Measurements from ENCODE around the gene NFIA.

DNA sequence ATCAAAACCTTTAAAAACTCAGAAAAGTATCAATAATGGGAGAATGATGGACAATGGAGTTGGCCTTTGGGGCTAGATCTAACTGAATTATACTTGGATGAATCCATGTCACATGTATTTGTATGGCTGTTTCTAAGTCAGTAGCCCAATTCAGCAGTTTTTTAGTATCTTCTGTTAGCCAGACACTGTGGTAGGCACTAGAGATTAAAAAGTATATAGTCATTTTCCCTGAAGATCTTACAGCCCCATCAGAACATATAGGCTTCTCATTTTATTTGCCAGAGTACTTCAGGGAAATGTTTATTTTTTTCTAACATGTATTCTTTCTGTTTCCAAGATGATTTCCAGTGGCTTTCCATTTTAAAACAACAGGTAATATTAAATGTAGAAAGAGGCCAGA is 273.7 kb downstream of the NFIA start:
- TF ChIP-seq, protein P1, sequence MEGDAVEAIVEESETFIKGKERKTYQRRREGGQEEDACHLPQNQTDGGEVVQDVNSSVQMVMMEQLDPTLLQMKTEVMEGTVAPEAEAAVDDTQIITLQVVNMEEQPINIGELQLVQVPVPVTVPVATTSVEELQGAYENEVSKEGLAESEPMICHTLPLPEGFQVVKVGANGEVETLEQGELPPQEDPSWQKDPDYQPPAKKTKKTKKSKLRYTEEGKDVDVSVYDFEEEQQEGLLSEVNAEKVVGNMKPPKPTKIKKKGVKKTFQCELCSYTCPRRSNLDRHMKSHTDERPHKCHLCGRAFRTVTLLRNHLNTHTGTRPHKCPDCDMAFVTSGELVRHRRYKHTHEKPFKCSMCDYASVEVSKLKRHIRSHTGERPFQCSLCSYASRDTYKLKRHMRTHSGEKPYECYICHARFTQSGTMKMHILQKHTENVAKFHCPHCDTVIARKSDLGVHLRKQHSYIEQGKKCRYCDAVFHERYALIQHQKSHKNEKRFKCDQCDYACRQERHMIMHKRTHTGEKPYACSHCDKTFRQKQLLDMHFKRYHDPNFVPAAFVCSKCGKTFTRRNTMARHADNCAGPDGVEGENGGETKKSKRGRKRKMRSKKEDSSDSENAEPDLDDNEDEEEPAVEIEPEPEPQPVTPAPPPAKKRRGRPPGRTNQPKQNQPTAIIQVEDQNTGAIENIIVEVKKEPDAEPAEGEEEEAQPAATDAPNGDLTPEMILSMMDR (tag by site-specific recombination; IDR thresholded peaks at IDR 0.05) = no peak
- TF ChIP-seq ZNF629 (tag by site-specific recombination; IDR thresholded peaks at IDR 0.05) (no peak), ZNF292 (tag by site-specific recombination; IDR thresholded peaks at IDR 0.05; ENCODE audit: borderline replicate concordance, low read depth) (no peak)

Measured in HEK293 (cell line).